GM21737 (cell line): ENCODE measurements around the gene PRSS38.
"Not testable (repeated sequence)": the region's sequence is repeated elsewhere in the genome, so short reads cannot be mapped to it uniquely, and the experiment has no call there.

Source experiments
- ATAC-seq: cut with Tn5 transposase; IDR thresholded peaks from one replicate; pipeline ENCODE4 v1.9.1; 2021; ENCODE audit warnings: mild to moderate bottlenecking, moderate library complexity; ENCODE audit not compliant: unreplicated experiment

PRSS38 gene

GRCh38 chr1:227838181-227838580, 22.7 kb downstream of the PRSS38 start:
- ATAC-seq, result no peak

DNA sequence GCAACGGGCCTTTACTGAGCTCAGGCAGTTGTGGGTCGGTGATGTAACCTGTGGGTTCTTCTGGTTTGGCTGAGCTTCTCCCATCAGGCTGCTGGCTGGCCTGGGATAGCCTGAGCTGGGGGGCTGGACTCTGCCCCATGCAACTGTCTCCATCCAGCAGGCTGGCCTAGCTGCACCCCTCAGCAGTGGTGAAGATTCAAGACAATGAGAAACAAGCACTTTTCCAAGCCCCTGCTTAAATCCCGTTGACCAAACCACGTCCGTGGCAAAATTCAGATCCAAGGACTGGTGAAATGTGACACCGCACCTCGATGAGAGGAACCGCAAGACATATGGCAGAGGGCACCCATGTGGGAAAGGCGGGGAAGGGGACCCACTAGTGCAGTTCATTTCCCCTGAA, 25.6 kb downstream of the PRSS38 start:
- no peak for ATAC-seq

GRCh38 chr1:227844320-227845146, 29.1 kb downstream of the PRSS38 start:
- ATAC-seq, result no peak

DNA sequence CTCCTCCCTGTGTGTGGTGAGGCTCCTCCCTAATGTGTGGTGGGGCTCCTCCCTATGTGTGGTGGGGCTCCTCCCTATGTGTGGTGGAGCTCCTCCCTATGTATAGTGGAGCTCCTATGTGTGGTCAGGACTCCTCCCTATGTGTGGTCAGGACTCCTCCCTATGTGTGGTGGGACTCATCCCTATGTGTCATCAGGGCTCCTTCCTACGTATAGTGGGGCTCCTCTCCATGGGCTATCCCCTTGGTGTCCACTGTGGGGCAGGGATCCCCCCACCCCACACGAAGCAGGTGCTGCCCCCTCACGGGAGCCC, 29.6 kb downstream of the PRSS38 start:
- no peak for ATAC-seq

DNA sequence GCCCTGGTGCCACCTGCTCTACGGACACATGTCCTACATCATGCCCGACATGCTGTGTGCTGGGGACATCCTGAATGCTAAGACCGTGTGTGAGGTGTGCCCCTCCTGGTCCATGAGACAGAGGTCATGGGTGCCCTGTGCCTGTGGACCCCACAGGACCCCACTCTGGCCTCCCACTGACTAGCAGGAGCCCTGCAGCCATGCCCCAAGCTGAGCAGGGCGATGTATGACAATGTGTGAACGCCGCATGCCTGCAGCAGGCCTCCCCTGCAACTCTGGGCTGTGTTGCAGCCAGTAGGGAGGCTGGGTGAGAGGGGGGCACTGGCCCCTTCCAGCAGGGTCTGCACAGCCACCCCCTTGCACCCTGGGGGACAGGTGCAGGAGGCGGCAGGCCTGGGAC, 30.0 kb downstream of the PRSS38 start:
- ATAC-seq, result no peak

- ATAC-seq, result no peak
These were observed 30.9 kb downstream of the PRSS38 start for GRCh38 chr1:227846265-227846858.

- ATAC-seq, result not testable (repeated sequence)
These were observed 31.6 kb downstream of the PRSS38 start for GRCh38 chr1:227847046-227847445.

GRCh38 chr1:227848430-227848932, 33.0 kb downstream of the PRSS38 start:
- no peak for ATAC-seq

GRCh38 chr1:227849251-227849650, 33.8 kb downstream of the PRSS38 start:
- no peak for ATAC-seq

- no peak for ATAC-seq
These were observed 38.7 kb downstream of the PRSS38 start for GRCh38 chr1:227854189-227854588.

DNA sequence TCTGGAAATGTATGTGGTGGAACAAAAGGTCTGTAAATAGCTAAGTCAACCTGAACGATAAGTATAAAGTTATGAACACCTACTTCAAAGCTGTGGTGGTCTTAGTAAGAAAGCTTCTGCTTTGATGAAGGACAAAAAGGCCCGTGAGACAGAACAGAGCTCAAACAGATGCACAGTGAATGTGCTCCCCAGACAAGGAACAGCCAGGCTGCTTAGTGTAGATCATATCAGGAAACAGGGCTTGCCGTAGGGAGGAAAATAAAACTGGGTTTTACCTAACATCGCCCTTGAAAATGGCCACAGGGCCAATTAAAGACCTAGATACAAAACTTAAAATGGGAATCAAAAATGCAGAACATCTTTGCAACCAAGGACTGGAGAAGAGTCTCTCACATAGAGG, 40.2 kb downstream of the PRSS38 start:
- no peak for ATAC-seq

- no peak for ATAC-seq
These were observed 40.8 kb downstream of the PRSS38 start for GRCh38 chr1:227856147-227856858.

DNA sequence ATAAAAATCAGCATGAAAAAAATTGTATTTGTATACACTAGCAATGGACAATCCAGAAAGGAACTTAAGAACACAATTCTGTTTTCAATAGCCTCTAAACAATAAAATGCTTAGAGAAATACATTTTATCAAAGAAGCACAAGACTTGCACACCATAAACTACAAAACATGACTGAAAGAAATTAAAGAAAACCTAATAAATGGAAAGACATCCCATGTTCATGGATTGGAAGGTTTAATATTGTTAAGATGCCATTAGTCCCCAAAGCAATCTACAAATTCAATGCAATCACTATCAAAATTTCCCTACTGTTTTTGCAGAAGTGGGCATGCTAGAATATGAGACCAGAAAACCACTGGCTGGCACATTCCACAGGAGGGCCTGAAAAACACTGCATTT, 49.4 kb downstream of the PRSS38 start:
- no peak for ATAC-seq

DNA sequence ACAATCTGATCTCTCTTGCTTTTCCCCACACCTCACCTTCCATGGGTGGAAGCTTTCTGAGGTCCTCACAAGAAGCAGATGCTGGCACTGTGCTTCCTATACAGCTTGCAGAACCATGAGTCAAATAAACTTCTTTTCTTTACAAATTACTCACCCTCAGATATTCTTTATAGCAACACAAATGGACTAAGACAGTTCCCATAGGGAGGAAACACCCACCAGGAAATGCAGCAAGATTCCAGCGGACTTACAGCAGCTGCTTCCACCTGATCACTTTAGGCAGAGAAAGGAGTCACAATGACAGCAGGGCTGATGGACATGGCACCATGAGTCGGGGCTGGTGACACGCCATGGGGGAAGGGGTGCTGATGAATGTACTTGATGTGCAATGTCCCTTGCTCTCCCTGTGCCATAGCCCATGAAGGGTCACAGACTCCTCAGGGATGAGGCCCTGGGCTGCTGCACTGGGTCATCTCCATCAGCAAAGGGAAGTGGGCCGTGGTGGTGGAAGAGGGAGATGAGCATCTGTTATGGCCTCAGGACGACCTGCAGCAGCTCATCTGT, 53.9 kb downstream of the PRSS38 start:
- no peak for ATAC-seq

GRCh38 chr1:227869851-227870305, 54.4 kb downstream of the PRSS38 start:
- no peak for ATAC-seq

- ATAC-seq, result no peak
These were observed 54.9 kb downstream of the PRSS38 start for GRCh38 chr1:227870366-227870765.

GRCh38 chr1:227871892-227872291, 56.4 kb downstream of the PRSS38 start:
- not testable (repeated sequence) for ATAC-seq

GRCh38 chr1:227877810-227878209, 62.3 kb downstream of the PRSS38 start:
- not testable (repeated sequence) for ATAC-seq

DNA sequence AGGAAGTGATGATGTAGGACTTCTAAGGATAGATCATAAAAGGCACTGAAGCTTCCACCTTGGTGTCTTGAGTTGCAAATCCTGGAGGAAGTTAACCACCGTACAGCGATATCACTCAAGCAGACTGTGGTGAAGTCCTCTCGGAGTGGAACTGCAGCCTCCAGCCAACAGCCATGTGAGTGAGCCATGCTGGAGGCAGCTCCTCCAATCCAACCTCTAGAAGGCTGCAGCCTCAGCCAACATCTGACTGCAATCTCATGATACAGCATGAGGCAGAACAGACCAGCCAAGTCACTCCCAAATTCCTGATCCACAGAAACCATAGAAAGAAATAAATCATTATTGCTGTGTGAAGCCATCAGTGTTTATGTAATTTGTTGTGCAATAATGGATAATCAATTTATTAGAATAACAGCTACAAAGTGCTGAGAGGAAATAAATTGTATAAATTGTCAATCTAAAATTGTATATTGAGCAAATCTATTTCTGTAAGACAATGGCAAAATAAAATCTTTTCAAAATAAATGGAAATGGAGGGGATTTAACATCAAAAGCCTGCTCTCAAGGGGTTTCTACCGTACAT, 65.0 kb downstream of the PRSS38 start:
- no peak for ATAC-seq

DNA sequence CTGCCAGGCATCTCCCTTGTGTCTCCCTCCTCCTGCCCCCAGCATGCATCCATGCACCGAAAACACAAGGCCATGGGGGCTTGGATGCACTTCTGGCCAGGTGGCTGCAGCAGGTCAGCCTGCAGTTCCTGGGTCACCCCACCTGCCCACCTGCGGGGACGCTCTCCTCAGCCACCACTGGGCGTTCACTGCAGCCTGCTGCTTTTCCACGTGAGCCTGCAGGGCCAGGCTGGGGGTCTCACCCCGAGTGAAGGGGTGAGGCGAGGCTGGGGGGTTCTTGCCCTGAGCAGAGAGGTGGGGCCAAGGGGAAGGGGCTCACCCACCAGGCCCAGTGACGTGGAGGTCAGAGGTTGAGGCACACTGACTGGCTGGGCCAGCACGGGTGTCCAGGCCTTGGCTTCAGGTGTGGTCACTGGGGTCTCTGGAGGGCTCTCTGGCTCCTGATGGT, 67.6 kb downstream of the PRSS38 start:
- ATAC-seq, result no peak
